Measurements from ENCODE around the gene SIK3.
"Not testable (repeated sequence)": the region's sequence is repeated elsewhere in the genome, so short reads cannot be mapped to it uniquely, and the experiment has no call there.

Gene SIK3

GRCh38 chr11:117126223-117126965 lies 28.2 kb upstream of the SIK3 start:
- no peak for ATAC-seq
- peaks cover 6% of the 10 kb centered on the region for H3K4me1 Mint-ChIP-seq
- H3K9me3 Mint-ChIP-seq = no peaks in the 10 kb centered on the region
- H3K36me3 Mint-ChIP-seq = no peaks in the 10 kb centered on the region
- no peak overlapping the region for H3K4me3 Mint-ChIP-seq
- H3K27me3 Mint-ChIP-seq = no peaks in the 10 kb centered on the region
- no peak overlapping the region for H3K27ac Mint-ChIP-seq

- no peaks in the 10 kb centered on the region for H3K27me3 Mint-ChIP-seq
- peaks cover 6% of the 10 kb centered on the region for H3K4me1 Mint-ChIP-seq
- H3K27ac Mint-ChIP-seq = no peak overlapping the region
- H3K4me3 Mint-ChIP-seq = no peak overlapping the region
- no peaks in the 10 kb centered on the region for H3K36me3 Mint-ChIP-seq
- H3K9me3 Mint-ChIP-seq = no peaks in the 10 kb centered on the region
- no peak for ATAC-seq
Measured at GRCh38 chr11:117122556-117122955, 24.3 kb upstream of the SIK3 start.

- Mint-ChIP-seq H3K27me3 (no peaks in the 10 kb centered on the region), H3K4me1 (peaks cover under 1% of the 10 kb centered on the region), H3K9me3 (no peaks in the 10 kb centered on the region), H3K27ac (no peak overlapping the region), H3K36me3 (no peaks in the 10 kb centered on the region), H3K4me3 (no peak overlapping the region)
- ATAC-seq = no peak
Measured at GRCh38 chr11:117121176-117121575, 22.9 kb upstream of the SIK3 start.

GRCh38 chr11:117117681-117118080 lies 19.5 kb upstream of the SIK3 start:
- Mint-ChIP-seq H3K4me1 (no peaks in the 10 kb centered on the region), H3K9me3 (no peaks in the 10 kb centered on the region), H3K4me3 (no peak overlapping the region), H3K27ac (no peak overlapping the region), H3K27me3 (no peaks in the 10 kb centered on the region), H3K36me3 (no peaks in the 10 kb centered on the region)
- ATAC-seq = no peak

- ATAC-seq, H3K9me3 Mint-ChIP-seq, H3K4me1 Mint-ChIP-seq, H3K4me3 Mint-ChIP-seq, H3K27me3 Mint-ChIP-seq, H3K27ac Mint-ChIP-seq, H3K36me3 Mint-ChIP-seq: not testable (repeated sequence)
Measured at GRCh38 chr11:117112939-117113338, 14.7 kb upstream of the SIK3 start.

GRCh38 chr11:117112497-117112896 lies 14.3 kb upstream of the SIK3 start:
- ATAC-seq, H3K4me3 Mint-ChIP-seq, H3K27ac Mint-ChIP-seq, H3K9me3 Mint-ChIP-seq, H3K27me3 Mint-ChIP-seq, H3K36me3 Mint-ChIP-seq, H3K4me1 Mint-ChIP-seq: not testable (repeated sequence)

GRCh38 chr11:117110294-117110950 lies 12.2 kb upstream of the SIK3 start:
- no peak overlapping the region for H3K27ac Mint-ChIP-seq
- H3K4me3 Mint-ChIP-seq = no peak overlapping the region
- no peaks in the 10 kb centered on the region for H3K36me3 Mint-ChIP-seq
- H3K4me1 Mint-ChIP-seq = peaks cover 7% of the 10 kb centered on the region
- ATAC-seq = no peak
- no peaks in the 10 kb centered on the region for H3K9me3 Mint-ChIP-seq
- no peaks in the 10 kb centered on the region for H3K27me3 Mint-ChIP-seq

GRCh38 chr11:117107701-117108590 lies 9.7 kb upstream of the SIK3 start:
- no peak overlapping the region for H3K27ac Mint-ChIP-seq
- no peak overlapping the region for H3K4me3 Mint-ChIP-seq
- H3K9me3 Mint-ChIP-seq = no peaks in the 10 kb centered on the region
- no peak for ATAC-seq
- no peaks in the 10 kb centered on the region for H3K36me3 Mint-ChIP-seq
- H3K4me1 Mint-ChIP-seq = peaks cover 7% of the 10 kb centered on the region
- H3K27me3 Mint-ChIP-seq = no peaks in the 10 kb centered on the region

GRCh38 chr11:117100556-117100955 lies 2.3 kb upstream of the SIK3 start:
- no peak for ATAC-seq
- Mint-ChIP-seq H3K27me3 (no peaks in the 10 kb centered on the region), H3K9me3 (no peaks in the 10 kb centered on the region), H3K4me1 (peaks cover 31% of the 10 kb centered on the region), H3K27ac (peak overlapping the region; percentile 96), H3K4me3 (no peak overlapping the region), H3K36me3 (no peaks in the 10 kb centered on the region)

GRCh38 chr11:117099696-117100095 lies 1.5 kb upstream of the SIK3 start:
- H3K27ac Mint-ChIP-seq = peak overlapping the region; percentile 96
- no peak for ATAC-seq
- H3K9me3 Mint-ChIP-seq = no peaks in the 10 kb centered on the region
- H3K4me1 Mint-ChIP-seq = peaks cover 40% of the 10 kb centered on the region
- H3K27me3 Mint-ChIP-seq = no peaks in the 10 kb centered on the region
- H3K4me3 Mint-ChIP-seq = peak overlapping the region; percentile 92
- no peaks in the 10 kb centered on the region for H3K36me3 Mint-ChIP-seq

GRCh38 chr11:117097389-117098268 lies 599 bp downstream of the SIK3 start:
- Mint-ChIP-seq H3K27ac (peak overlapping the region; percentile 96), H3K9me3 (no peaks in the 10 kb centered on the region), H3K36me3 (peaks cover 2% of the 10 kb centered on the region), H3K4me3 (peak overlapping the region; percentile 92), H3K4me1 (peaks cover 61% of the 10 kb centered on the region), H3K27me3 (no peaks in the 10 kb centered on the region)
- ATAC-seq = peak; percentile 53

- Mint-ChIP-seq H3K36me3 (peaks cover 9% of the 10 kb centered on the region), H3K4me3 (peak overlapping the region; percentile 92), H3K4me1 (peaks cover 67% of the 10 kb centered on the region), H3K27ac (peak overlapping the region; percentile 96), H3K9me3 (peaks cover 4% of the 10 kb centered on the region), H3K27me3 (no peaks in the 10 kb centered on the region)
- ATAC-seq = no peak
Measured at GRCh38 chr11:117097014-117097388, 1.2 kb downstream of the SIK3 start.

- Mint-ChIP-seq H3K4me1 (peaks cover 73% of the 10 kb centered on the region), H3K27me3 (no peaks in the 10 kb centered on the region), H3K36me3 (peaks cover 14% of the 10 kb centered on the region), H3K9me3 (peaks cover 4% of the 10 kb centered on the region), H3K4me3 (peak overlapping the region; percentile 92), H3K27ac (peak overlapping the region; percentile 96)
- ATAC-seq = peak; percentile 56
Measured at GRCh38 chr11:117096201-117096991, 1.8 kb downstream of the SIK3 start.
